GM19238 (cell line): ENCODE results near the gene ACSF3.
"Not testable (repeated sequence)": the region's sequence is repeated elsewhere in the genome, so short reads cannot be mapped to it uniquely, and the experiment has no call there.

Experiments used
- DNase-seq: peaks from one replicate; pipeline ENCODE4 v3.0.0; 2011; ENCODE audit warnings: low spot score; ENCODE audit not compliant: insufficient read length

The ACSF3 gene

DNA sequence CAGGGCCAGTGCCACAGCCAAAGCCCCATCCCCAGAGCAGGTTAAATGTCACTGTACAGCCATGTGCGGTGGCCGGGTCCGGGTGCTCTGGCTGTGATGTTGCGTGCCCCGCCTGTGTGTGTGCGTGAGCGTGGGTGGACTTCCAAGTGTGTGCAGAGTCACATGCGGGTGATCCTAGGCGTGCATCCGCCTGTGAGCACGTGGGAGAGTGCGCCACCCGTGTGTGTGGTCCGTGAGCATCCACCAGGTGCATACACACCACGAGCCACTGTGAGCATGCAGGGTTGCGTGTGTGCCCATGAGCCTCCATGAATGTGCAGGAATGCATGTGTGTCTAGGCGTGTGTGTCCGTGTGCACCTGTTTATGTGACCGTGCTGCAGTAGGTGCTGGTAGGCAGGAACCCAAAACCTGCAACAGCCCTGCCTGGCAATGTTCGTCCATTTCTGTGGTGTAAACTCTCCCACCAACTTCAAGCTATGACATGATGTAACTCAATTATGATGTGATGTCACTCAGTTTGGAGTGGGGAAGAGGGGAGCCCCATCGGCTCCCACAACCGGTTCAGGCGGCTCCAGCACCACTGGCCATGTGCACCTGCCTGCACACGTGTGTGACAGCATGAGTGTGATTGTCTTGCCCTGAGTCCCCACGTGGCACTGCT is 37.6 kb upstream of the ACSF3 start:
- DNase-seq, result no peak

- DNase-seq, result no peak
Observed at GRCh38 chr16:89056592-89056991, 37.1 kb upstream of the ACSF3 start.

DNA sequence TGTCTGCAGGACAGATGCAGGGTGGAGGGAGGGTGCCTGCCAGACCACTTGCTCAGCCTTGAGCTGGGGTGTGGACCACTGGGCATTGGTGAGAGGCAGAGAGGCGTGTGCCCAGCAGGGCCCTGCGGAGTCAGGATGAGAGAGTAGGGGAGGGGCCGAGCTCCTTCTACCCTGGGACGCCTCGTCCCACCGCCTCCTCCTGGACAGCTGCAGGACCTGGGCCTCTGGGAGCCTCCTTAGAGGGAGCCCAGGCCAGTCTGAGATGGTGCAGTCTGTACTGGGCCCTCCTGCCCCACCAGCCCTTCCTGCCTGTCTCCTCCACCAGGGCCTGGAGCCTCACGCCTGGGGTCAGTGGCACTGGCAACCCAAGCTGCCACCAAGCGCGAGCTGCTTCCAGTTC is 35.9 kb upstream of the ACSF3 start:
- DNase-seq, result no peak

- no peak for DNase-seq
Observed at GRCh38 chr16:89058812-89059211, 34.8 kb upstream of the ACSF3 start.

GRCh38 chr16:89060207-89060794 is 33.4 kb upstream of the ACSF3 start:
- DNase-seq, result peak; percentile 64

GRCh38 chr16:89061086-89061485 is 32.6 kb upstream of the ACSF3 start:
- DNase-seq, result no peak

DNA sequence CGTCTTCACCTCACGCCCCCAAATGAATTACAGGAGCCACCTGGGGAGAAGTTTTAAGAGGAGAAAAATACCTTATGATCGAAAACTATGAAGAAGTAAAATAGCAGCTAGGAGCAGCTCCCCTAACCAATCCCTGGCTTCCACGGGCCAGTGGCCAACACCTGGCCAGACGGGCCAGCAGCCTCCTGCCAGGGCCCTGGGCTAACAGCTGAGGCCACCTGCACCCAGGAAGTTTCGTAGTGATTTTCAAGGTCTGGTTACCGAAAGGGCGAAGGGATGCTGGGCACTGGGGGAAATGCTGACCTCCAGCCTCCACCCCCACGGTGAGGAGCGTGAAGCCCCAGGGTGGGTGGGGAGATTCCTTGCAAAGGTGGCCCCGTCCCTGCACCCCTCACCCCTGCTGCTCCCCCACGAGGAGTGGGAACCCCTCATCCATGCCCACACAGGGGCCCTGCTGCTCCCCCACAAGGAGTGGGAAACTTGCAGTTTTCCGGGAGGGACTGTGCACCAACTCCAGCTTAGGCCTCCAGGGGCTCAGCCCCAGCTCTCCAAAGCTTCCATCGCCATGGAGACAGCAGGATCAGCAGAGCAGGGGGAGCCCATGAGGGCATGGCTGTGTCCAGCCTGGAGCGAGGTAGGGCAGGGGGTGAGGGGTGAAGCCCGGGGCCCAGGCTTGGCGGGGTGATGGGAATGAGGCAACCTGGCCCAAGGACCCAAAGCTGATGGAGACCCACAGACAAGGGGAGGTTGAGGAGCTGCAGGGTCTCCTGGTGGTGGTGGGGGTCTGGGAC is 31.9 kb upstream of the ACSF3 start:
- no peak for DNase-seq

- DNase-seq, result no peak
Observed at GRCh38 chr16:89062389-89063345, 31.0 kb upstream of the ACSF3 start.

- no peak for DNase-seq
Observed at GRCh38 chr16:89063768-89064320, 29.8 kb upstream of the ACSF3 start.

DNA sequence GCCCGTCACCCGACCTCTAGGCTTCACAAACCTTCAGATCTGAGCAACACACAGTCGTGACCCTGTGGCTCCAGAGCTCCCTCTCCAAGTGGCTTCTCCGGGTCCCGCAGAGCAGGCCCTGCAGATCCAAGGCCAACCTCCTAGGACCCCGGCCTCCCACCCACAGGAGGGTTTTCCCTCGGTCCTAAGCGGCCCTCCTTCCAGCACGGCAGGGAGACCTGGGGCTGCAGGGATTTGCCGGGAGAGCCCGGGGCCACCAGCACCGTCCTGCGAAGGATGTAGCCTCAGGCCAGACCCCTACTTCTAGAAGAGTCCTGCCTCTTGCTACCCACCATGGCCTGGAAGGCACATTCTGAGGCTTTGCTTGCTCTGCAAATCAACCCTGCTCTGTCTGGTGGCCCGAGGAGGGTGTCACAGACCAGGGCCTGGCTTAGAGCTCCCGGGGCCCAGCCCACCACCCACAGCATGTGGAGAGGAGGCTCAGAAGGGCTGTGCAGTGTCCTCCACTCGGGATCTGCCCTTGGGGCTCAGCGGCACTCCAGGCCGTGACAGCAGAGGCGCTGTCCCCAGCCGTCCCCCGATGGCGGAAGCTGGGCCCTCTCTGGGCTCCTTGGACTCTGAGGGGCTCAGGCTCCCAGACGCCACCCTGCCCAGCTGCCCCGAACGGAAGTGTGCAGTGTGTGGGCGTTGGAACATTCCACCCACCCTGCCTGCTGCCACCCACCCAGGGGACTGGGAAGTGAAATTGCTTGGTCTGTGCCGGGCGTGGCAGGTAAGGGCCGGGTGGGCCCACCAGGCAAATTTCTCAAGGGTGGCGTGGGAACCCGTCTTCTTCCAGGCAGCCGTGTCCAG is 28.8 kb upstream of the ACSF3 start:
- no peak for DNase-seq

DNA sequence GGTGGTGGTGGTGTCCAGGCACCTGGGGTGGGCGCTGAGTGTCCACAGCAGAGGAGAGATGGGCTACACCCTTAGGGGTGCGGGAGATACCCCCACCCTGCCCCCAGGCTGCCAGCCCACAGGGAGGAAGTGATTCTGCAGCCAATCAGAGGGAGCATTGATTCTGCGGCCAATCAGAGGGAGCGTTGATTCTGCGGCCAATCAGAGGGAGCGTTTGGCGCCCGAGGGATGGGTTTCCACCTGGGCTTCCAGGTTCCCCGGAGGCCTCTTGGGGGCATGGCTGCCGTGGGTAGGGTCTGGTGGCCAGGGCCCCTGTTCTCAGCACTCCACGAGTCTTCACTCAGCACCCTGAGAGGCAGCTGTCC is 28.2 kb upstream of the ACSF3 start:
- no peak for DNase-seq

- no peak for DNase-seq
Observed at GRCh38 chr16:89066721-89067120, 26.9 kb upstream of the ACSF3 start.

DNA sequence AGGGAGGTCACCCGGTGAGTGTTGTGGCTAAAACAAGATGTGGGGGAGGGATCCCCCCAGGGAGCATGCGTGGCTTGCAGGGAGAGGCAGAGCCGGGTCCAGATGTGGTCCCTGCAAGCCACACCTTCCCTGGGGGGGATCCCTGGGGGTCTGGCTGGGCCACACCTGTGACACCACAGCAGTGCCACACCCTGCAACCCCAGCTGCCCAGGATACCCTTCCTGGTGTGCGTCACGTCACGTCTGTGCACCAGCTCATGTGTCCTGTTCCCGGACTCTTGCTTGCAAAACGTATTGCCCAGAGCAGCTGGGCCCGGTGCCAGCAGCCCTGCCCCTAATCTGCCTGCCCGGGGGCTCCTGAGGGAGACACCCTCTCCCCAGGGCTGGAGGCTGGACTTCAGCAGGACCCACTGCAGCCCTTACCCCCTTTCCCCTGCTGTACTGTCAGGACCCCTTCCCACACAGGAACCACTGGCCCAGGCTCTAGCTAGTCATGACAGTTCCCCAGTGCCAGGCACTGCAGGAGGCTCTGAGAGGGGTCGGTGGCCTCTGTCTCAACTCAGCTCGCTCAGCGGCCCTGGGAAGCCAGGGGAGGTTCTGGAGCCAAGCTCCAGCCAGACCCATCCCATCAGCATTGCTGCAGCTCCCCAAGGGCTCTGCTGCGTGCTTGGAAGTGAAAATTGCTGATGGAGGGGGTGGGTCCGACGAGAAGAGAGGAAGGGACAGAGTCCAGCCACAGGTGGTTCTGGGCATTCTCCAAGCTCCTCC is 25.8 kb upstream of the ACSF3 start:
- no peak for DNase-seq

DNA sequence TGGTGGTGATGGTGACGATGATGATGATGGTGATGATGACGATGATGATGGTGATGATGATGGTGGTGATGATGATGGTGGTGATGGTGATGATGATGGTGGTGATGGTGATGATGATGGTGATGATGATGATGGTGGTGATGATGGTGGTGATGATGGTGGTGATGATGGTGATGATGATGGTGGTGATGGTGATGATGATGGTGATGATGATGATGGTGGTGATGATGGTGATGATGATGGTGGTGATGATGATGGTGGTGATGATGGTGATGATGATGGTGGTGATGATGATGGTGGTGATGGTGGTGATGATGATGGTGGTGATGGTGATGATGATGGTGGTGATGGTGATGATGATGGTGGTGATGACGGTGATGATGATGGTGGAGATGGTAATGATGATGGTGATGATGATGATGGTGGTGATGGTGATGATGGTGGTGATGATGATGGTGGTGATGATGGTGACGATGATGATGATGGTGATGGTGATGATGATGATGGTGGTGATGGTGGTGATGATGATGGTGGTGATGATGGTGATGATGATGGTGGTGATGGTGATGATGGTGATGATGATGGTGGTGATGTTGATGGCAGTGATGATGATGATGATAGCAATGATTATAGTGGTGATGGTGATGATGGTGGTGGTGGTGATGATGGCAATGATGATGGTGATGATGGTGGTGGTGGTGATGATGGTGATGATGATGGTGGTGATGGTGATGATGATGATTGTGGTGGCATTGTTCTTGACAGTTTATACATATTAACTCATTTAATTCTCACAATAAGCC is 24.6 kb upstream of the ACSF3 start:
- DNase-seq, result not testable (repeated sequence)

GRCh38 chr16:89069920-89070319 is 23.7 kb upstream of the ACSF3 start:
- no peak for DNase-seq

- DNase-seq, result no peak
Observed at GRCh38 chr16:89070590-89070989, 23.1 kb upstream of the ACSF3 start.

DNA sequence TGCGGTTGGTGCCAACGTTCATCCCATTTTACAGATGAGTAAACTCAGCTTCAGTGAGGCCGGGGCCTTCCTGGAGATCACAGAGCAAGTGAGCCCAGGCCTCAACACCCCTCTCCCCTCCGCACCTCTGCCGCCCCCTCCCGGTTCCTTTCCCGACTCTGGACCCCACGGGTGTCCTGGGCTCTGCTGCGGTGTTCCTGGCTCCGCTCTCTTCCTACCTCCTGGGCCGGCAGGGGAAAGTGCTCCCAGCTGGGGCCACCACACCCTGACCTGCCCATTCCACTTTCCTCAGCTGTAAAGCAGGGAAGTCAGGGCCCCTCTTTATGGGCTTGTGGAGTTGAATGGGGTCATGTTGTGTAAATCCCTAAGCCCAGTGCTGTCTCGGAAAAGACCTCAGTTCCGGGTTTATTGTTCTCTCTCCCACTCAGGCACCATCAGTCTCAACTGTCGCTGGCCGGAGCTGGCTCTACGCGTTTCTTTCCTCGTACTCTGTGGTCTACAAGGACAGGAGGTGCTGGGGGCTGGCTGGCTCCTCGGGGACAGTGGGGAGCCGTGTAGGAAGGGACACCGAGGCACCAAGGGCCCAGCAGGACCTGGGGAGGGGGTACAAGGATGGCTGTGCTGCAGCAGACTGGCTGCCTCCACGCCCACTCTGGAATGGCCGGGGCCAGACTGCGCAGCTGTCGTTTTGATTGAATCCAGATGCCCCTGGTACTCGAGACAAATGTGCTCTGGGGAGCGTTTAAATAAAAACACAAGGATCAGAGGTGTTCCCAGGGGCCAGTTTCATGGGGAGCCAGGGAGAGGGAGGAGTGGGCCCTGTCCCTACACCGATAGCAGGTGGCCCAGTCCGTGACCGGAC is 21.7 kb upstream of the ACSF3 start:
- DNase-seq, result no peak
